OCI-M1 (cell line): Measurements from ENCODE around the gene LIFR.

ENCODE experiments used
- DNase-seq: peaks from one replicate; lab custom pipeline; 2025; lab: John Stamatoyannopoulos, UW

Gene LIFR

GRCh38 chr5:38441453-38442246 is 114.8 kb downstream of the LIFR start:
- peak; percentile 90 for DNase-seq

DNA sequence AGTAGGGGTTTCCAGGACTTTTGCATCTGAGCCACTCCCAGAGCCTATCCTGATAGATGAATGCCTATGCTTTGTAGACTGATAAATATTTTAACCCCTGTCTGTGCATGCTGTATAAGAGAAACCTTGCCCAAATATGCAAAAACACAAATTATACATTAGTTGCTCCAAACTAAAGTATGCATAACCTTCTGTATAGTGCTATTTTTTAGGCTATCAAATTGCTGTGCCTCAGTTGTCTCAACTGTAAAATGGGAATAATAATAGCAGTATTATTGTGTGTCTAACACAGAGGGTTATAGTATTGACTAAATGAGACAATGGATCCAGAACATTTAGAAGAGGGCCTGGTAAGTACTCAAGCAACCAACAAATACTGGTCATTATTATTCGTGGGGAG is 117.7 kb downstream of the LIFR start:
- DNase-seq = no peak

DNA sequence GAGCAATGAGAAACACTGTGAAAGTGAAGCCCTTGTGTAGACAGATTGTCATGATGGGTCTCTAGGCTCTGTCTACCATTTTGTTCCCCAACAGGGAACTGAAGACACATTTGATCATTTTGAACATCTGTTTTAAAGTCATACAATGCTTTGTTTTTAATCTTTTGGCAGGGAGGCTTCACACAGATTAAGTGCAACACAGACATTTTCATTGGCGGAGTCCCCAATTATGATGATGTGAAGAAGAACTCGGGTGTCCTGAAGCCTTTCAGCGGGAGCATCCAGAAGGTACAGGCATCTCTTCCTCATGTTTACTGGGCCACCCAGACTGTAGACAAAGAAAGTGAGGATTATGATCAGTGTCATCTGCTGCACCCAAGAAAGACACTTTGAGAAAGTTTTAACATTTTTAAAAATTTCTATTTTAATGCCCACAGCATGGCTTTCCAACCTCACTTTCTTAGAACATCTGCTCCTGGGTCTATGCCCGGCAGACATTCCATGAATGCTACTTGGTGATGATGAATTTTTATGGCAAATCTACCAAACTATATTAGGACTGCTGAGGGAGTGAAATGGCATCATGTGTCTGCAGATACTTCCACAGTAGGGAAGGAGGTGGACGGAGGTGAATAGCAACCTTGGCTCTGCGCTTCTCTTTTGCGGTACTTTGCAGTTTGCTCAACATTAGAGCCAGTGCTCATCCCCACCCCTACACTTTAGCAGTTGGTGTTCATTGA is 121.3 kb downstream of the LIFR start:
- no peak for DNase-seq

DNA sequence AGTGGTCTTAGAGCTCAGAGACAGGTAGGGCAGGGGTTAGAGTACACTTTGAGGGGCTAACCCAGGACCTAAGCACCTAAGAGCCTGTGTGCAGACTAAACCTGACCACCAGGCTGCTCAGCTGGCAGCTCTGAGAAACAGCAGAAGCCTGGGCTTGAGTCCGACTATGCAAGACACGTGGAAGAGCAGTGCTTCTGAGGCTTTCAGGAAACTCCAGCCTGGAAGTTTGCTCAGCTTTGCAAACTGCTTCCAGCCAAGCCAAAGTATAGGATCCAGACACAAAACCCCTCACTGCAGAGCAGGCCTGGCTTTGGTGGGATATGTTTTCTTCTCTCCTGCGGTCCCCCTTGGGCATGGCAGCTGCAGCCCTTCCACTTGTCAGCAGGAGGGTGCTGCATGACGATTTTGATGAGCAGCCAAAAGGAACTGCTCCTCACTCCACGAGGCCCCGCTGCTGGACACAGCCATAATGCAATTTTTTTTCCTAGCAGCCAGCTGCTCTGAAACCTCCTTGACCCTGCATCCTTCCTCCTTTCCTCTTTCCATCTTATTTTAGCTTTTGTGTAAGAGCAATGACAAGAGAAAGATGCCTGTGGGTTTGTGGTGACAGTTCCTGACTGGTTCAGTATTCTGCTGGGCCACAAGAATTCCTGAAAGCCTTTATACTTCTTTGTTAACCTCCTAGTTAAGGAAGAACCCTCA is 123.1 kb downstream of the LIFR start:
- DNase-seq = no peak

DNA sequence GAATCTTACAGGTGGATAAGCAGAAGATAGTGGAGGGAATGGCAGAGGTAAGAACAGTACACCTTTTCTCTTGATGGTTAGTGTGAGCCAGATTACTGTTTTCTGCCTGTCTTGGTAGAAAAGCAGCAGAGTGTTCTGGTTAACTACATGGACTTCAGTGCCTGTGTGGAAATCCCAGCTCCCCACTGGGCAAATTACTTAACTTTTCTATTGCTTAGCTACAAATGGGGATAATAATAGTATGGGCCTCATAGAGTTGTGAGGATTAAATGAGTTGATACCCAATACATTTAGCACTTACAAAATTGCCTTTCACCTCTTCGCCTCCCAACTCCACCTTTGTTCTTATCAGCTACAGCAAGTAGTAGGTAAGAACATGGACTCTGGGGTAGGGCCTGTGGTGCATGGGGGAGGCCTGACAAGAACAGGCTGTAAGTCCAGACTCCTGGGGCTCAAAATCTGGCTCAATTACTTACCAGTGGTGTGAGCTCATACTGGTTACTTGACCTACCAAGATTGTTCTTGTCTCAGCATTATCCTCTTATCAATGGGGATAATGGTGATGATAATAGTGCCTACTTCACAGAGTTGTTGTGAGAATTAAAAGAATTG is 125.1 kb downstream of the LIFR start:
- DNase-seq = no peak

DNA sequence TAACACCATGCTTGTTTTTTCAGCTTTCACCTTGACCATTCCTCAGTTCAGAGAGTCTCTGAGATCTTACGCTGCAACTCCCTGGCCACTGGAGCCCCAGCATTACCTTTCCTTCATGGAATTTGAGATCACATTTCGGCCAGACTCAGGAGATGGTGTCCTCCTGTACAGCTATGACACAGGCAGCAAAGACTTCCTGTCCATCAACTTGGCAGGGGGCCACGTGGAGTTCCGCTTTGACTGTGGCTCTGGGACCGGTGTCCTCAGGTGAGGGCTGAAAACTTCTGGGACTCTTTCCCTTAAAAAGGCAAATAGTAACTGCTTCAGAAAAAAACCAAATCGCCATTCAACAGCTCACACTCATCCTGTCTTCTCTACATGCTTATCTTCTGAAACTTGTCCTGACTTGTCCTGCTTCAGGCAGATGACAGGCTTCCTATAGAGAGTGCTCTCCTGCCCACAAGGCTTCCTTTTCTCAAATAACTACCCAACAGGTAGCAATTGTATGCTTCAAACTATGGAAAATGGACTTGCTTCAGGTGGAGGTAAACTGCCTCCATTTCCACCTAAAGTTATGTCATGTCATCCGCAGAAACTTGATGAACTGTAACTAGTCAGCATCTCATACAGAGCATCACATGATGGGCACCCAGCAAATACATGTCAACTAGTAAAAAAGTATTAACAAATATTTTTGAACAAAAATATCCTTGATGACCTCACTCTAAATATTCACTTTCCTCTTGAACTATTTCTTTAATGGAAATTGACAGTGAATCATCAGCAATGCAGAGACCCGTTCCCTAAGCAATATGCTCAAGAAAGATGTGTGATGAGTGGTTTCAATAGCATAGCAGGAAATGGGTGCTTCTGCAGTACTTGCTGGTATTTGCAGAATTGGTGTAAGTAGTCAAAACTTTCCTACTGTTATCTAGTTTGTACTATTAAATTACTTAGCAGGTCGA is 129.2 kb downstream of the LIFR start:
- no peak for DNase-seq

- DNase-seq = no peak
Observed at GRCh38 chr5:38426490-38426889, 130.0 kb downstream of the LIFR start.
